H4 (cell line): ENCODE data around the gene BPIFB6. TPM values are rescaled to one million over a fixed set of nuclear protein-coding genes. Genes with fewer than 3 reads are reported as not detected.

Experiments used
- DNase-seq: peaks from one replicate; pipeline ENCODE4 v3.0.0-alpha.2; 2015; ENCODE audit warnings: low spot score
- total RNA-seq: library from RNA; depleted of rRNA; stranded (reverse); fragments of >200 nt; shearing (Covaris generic); gene quantifications from 2 replicates; pipeline ENCODE4 v1.2.3, GENCODE V29; 2014; rRNA removed

BPIFB6 gene
- total RNA-seq: not detected in 2 replicates

GRCh38 chr20:33031531-33031930, at the start of gene BPIFB6:
Gene BPIFB6, plus strand, starts transcription at chr20:33031648. Its CDS starts 0 bp downstream, at chr20:33031648.
- no peak for DNase-seq

GRCh38 chr20:32982617-32983458, 48.6 kb upstream of the BPIFB6 start:
- peak; percentile 33 for DNase-seq

GRCh38 chr20:32983459-32984112, 47.9 kb upstream of the BPIFB6 start:
- no peak for DNase-seq

DNA sequence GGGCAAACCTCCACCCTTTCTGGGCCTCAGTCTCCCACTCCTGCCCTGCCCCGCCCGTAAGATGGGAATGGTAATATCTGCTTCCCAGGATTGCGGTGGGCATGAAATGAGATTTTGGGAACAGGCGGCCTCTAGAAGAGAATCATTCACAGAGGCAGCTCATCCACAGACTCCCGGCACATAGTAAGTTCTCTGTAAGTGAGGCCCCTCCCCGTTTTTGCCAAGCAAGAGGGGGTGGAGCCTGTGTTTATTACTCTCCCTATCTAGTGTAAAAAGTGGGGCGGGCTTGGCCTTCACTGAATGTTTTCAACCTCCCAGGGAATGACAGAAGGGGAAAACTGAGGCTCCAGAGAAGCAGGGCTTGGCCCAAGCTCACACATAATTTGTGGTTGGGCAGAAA, 47.3 kb upstream of the BPIFB6 start:
- DNase-seq: no peak

DNA sequence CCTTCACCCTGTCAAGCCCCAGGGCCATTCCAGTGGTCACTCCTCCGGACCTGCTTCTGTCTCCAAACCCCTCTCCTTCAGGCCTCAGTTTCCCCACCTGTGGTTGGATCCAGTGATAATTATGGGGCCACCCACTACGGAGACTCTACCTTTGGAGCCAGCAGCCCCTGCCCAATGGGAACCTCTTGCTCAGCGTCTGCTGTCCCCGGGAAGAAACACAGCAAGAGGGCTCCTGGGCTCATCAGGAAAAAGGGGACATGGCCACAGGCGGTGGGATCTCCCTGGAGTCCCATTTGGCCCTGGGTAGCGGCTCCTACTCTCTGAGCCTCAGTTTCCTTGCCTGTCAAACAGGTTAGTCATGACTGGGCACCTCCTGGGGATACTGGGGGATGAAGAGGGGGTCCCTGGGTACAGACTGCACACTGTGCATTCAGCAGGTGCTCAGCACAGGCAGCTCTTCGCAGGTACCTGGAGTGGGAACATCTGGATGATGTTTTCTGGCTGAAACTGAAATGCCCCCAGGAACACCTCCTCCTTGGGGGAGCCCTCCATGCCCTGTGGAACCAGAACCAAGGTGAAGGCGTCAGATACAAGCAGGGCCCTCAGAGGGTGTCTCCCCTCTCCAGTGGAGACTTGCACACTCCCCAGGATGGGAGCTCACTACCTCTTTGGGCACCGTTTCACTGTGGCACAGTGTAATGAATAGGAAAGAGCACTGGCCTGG, 46.7 kb upstream of the BPIFB6 start:
- DNase-seq: no peak

DNA sequence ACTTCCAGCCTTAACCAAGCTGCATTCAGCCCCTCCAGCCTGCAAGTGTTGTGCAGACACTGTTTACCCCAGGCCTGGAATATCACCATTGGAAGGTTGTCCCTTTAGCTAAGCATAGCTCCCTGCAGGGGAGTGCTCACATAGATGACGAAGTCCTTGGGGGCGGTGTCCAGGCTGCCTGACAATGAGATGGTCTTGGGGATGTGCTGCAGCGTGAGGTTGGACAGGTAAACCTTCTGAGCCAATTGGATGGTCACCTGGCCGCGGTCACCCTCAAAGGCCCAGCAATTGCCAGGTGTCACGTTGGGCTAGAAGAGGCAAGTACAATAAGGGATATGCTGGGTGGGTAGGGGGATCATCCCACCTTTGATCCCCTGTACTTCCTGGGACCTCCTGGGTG, 45.9 kb upstream of the BPIFB6 start:
- DNase-seq: no peak

DNA sequence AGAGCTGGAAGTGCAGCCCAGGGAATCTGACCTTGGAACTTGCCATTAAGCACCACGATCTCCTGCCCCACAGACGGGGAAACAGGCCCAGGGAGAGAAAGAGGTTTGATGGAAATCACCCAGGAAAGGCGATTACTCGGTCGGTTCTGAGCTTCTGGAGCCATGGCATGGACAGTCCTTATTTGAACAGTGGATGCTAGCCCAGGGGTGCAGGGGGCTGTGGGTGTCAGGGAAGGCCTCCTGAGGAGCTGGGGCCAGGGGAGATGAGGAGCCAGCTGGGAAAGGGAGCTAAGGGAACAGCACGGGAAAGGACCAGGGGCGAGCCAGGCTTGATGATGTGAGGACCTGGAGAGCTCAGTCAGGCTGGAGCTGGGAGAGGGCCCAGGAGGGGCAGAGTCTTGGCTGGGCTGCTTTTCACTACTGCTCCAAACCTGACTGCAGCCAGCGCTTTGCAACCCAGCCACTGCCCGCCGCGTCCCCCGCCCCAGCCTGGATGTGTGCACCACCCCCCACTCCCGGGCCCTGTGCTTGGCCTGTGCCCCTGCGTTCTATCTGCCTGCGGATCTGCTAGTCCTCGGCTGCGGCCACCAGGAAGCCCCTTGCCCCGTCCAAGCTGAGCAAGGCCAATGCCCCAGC, 45.0 kb upstream of the BPIFB6 start:
- no peak for DNase-seq

DNA sequence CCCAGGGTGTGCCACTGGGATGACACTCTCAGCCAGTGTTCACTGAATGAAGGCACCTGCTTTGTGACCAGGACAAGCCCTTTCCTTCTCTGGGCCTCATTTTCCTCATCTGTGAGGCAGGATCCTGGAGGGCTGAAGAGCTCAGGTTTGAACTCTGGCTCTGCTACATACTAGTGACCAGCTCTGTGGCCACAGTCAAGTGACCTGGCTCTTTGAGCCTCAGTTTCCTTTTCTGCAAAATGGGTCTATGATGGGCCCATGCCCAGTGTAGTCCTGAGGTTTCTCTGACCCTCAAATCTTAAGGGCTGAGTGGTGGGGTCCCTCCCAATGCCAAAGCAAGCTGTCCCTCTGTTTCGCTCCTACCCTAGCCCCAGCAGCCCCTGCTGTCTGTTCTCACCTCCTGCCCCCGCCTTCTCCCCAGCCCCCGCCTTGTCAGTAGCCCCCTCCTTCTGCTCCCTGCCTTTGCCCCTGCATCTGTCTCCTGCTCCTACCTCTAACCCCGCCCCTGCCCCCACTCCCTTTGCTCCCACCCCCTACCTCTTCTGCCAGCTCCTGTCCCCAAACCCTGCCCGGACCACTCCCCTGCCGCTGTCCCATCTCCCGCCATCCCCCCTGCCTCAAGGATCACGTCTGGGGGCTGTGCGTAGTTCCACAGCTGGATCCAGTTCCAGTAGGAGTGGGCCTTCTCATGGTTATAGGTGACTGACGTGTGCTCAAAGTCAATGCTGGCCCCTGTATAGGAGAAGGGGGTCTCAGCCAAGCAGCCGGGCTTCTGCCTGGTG, 44.2 kb upstream of the BPIFB6 start:
- no peak for DNase-seq

DNA sequence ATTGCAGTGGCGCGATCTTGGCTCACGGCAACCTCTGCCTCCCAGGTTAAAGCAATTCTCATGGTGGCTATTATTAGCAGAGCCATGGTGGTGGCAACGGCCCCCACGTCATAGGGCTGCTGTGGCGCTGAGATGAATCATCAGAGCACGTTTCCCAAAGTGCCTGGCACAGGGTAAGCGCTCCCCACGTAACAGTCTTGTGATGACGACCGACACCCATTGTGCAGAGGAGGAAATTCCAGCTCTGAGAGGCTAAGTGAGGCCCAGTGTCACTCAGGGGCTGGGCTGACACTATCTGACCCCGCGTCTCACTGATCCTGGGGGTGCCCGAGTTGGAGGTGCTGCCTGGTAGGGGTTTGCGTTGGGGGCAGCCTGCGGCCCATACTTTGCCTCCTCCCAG, 43.4 kb upstream of the BPIFB6 start:
- DNase-seq: no peak

GRCh38 chr20:32989507-32990283, 41.8 kb upstream of the BPIFB6 start:
- DNase-seq: no peak

DNA sequence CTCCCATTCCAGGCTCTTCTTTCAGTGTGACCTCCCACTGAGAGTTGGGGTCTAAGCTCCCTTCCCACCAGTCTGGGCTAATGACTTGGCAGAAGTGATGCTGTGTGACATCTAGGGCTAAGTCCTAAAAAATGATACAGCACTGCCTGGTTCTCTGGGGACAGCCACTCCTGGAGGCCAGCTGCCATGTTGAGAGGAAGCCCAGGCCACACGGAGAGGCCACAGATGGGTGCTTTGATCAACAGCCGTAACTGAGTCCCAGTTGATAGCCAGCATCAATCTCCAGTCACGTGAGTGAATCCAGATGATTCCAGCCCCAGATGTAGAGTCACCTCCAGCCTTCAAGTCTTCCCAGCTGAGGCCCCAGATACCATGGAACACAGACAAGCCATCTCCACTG, 41.0 kb upstream of the BPIFB6 start:
- no peak for DNase-seq

DNA sequence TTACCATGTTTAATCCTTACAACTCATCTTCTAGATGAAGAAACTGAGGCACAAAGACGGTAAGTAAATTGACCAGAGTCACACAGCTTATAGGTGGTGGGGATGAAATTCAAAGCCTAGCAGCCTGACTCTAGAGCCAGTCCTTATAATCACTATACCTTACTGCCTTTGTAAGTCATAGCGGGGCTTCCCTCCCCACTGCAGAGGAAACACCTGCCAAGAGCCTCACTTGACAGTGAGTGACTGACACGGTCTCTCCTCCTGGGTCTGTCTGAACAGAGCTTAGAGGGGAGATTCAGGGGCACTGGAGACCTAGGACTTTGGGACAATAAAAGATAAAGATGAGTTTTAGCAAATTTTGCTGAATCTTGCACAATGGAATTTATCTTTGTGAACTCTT, 40.1 kb upstream of the BPIFB6 start:
- no peak for DNase-seq

DNA sequence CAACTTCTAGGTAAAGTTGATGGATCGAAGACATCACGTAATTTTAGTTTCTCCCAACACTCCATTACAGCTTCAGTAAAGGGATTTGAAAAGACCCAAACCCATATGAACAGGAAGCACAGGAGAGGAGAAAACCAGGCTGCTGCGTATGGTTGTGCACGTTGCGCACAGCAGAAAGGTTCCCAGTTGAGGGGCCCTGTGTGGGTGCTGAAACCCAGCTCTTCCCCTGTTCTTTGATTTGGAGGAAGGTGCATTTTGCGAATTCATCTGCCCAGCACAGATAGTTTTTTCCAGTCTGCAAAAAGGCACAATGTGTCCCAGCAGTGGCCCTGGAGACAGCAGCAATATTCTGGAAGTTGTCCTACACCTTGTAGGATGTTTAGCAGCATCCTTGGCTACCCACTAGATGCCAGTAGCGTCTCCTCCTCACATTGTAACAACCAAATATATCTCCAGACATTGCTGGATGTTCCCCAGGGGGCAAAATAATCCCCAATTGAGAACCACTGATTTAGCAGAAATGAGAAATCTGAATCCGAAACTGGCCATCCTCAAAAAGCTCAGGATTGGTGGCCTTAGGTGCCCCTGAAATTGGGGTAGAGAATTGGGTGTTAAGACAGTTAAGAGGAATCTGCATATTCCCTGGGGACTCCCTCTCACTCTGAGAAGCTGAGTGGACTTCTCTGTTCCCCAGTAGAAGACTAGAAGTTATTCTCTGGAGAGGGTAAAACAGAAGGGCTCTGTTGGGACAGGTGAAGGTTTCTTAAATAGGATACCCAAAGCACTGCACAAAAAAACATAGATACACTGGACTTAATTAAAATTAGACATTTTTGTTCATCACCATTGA, 39.4 kb upstream of the BPIFB6 start:
- no peak for DNase-seq

DNA sequence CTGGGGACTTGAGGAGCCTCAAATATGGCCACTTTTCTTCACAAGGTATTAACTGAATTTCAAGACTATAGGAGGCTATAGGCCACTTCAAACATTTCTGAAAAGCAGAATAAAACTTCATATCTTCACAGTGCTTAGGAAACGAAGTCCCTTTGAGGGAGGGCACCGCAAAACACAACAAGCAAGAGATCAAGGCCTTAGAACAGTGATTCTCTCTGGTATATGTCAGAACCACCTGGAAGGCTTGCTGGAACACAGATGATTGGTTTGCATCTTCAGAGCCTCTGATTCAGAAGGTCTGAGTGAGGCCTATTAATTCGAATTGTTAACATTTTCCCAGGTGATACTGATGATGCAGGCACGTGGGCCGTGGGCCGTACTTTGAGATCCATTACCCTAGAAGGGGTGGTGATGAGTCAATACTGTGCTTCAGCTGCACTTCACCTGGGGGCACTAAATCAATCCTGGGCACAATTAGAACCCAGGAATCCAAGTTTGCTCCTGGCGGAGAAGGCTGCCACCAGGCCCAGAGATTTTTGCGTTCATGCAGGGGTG, 37.9 kb upstream of the BPIFB6 start:
- no peak for DNase-seq

DNA sequence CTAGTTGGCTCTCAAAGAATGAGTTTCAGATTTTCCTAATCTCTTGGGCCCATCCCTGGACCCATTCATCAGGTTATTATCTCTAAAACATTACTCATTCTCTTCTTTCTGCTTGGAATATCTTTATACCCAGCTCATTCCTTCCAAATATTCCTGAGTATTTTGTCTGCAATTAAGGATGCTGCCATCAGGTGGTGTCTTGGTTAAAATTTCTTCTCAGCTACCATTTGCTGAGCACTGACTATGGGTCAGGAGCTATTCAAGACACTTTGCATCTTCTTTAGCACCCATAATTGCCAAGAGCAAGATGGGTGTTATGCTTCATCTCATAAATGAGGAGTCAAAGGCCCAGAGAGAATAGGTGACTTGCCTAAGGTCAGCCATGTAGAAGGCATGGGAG, 35.6 kb upstream of the BPIFB6 start:
- no peak for DNase-seq

DNA sequence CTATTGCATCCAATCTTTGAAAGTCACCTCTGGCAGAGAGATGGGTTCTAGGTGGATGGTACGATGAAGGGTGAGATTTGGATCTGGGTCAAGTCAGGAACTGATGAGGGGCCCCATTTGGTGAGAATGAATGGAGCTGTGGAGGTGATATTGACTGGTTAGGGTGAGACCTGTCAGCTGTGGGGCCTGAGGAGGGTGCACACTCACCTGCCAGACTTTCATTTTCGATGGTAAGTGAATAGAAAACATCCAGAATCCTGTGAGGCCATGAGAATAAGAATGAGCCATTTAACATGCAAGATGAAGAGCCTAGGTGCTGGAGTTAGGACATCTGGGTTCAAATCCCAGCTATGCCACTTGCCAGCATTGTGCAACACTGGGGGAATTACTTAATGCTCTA, 34.0 kb upstream of the BPIFB6 start:
- DNase-seq: no peak

DNA sequence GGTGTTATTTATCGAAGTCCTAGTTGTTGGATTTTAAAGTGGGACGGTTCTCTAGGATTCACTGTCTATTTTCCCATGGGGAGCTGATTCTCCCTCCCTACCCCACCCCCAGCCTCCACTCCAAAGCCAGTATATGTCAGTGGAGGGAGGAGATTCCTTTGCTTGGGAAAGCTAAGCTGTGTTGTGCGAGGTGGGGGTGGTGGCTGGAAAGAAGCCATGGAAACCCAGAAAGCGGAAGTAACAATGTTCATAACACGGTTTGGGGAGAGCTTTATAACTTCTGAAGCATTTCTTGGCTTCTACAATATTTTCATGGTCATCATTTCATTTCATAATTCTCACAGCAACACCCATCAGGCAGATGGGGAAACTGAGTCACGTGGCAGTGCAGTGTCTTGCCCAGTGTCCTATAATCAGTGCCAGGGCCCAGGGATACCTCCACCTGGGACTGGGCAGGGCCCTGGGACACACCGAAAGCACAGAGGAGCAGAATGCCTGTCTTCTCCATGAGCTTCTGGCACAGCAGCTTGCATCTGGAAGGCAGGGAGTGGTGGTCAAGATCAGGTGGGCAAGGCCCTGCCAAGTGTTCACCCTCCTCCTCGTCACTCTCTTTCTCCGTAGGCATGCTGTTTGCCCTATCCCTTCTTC, 31.7 kb upstream of the BPIFB6 start:
- no peak for DNase-seq

- DNase-seq: no peak
Observed at GRCh38 chr20:33000802-33001466, 30.5 kb upstream of the BPIFB6 start.
